Glutamatergic neuron (in vitro differentiated cells): Measurements from ENCODE around the gene DMC1. TPM values are rescaled to one million over a fixed set of nuclear protein-coding genes. Genes with fewer than 3 reads are reported as not detected.
A peak's percentile ranks its signal among the peaks of the same experiment; 100 is the strongest.

Experiments used
- DNase-seq: peaks from one replicate; pipeline ENCODE4 v3.0.0; 2022
- H3K27ac Mint-ChIP-seq: one replicate; pipeline ENCODE4 v1.8.0; 2020; ENCODE audit warnings: mild to moderate bottlenecking, mixed read lengths, inconsistent platforms; ENCODE audit not compliant: unreplicated experiment
- H3K27me3 Mint-ChIP-seq: one replicate; pipeline ENCODE4 v1.8.0; 2020; ENCODE audit warnings: mild to moderate bottlenecking, moderate library complexity, mixed read lengths, inconsistent platforms; ENCODE audit not compliant: unreplicated experiment
- H3K36me3 Mint-ChIP-seq: one replicate; pipeline ENCODE4 v1.8.0; 2020; ENCODE audit warnings: mild to moderate bottlenecking, mixed read lengths, inconsistent platforms; ENCODE audit not compliant: unreplicated experiment
- H3K4me1 Mint-ChIP-seq: one replicate; pipeline ENCODE4 v1.8.0; 2020; ENCODE audit warnings: mild to moderate bottlenecking, low read depth, mixed read lengths, inconsistent platforms; ENCODE audit not compliant: unreplicated experiment
- H3K4me3 Mint-ChIP-seq: one replicate; pipeline ENCODE4 v1.8.0; 2020; ENCODE audit warnings: mild to moderate bottlenecking, mixed read lengths, inconsistent platforms; ENCODE audit not compliant: unreplicated experiment
- H3K9me3 Mint-ChIP-seq: one replicate; pipeline ENCODE4 v1.8.0; 2020; ENCODE audit warnings: mild to moderate bottlenecking, moderate library complexity, mixed read lengths, inconsistent platforms; ENCODE audit not compliant: unreplicated experiment
- total RNA-seq: library from RNA; stranded (reverse); fragmentation: NEBNext Ultra II Directional; extraction: Animal tissue kit (Norgen Biotek cat#: 25700); gene quantifications from one replicate; pipeline ENCODE4 v1.2.1, GENCODE V29; 2021; ENCODE audit not compliant: unreplicated experiment
- TF ChIP-seq, protein P1 (sequence below): fragments of 200-600 bp; sonication (generic); IDR thresholded peaks from one replicate; pipeline ENCODE4 v1.5.0; 2021; ENCODE audit not compliant: partially characterized antibody, unreplicated experiment

DMC1 gene
- total RNA-seq, 1 donor from 2014 or later = 4.2 TPM

DNA sequence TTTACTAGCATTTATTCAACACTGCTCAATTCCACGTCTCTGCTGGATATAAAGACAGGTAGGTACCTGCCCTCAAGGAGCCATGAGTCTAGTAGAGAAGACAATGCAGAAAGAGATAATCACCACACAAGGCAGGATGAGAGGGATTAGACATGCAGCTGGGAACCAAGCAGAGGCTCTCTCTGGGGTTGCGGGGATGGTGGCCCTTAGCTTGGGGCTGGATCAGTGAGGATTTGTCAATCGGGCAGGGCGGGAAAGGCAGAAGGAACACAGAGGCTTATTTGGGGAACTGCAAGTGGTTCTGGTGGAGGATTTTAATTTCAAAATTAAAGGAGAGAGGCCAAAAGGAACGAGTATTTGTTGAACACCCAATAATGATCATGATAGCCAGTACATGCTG, 8.5 kb upstream of the DMC1 start:
- no peaks in the 10 kb centered on the region for H3K9me3 Mint-ChIP-seq
- peaks cover 3% of the 10 kb centered on the region for H3K36me3 Mint-ChIP-seq

DNA sequence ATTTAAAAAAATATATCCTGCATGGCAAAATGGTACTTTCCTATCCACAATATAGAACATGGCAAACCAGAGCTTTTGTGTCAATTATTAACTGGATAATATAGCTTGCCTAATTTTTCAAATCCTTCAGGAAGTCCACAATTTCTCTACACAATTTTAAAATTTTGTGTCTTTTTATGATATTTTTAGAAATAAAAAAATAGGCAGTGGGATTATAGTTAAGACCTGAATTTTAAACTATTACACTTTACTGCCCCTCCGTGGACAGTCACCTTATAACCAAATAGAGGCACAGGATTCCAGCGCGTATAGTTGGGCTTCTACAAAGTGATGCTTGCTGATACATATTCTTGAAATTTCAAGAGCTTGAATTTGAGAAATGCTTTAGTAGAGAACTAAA, 2.1 kb upstream of the DMC1 start:
- no peak for DNase-seq
- TF ChIP-seq, protein P1, sequence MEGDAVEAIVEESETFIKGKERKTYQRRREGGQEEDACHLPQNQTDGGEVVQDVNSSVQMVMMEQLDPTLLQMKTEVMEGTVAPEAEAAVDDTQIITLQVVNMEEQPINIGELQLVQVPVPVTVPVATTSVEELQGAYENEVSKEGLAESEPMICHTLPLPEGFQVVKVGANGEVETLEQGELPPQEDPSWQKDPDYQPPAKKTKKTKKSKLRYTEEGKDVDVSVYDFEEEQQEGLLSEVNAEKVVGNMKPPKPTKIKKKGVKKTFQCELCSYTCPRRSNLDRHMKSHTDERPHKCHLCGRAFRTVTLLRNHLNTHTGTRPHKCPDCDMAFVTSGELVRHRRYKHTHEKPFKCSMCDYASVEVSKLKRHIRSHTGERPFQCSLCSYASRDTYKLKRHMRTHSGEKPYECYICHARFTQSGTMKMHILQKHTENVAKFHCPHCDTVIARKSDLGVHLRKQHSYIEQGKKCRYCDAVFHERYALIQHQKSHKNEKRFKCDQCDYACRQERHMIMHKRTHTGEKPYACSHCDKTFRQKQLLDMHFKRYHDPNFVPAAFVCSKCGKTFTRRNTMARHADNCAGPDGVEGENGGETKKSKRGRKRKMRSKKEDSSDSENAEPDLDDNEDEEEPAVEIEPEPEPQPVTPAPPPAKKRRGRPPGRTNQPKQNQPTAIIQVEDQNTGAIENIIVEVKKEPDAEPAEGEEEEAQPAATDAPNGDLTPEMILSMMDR = peak; percentile 44
- no peaks in the 10 kb centered on the region for H3K27me3 Mint-ChIP-seq

More for the DNA sequence above, 8.5 kb upstream of the DMC1 start:
- TF ChIP-seq, protein P1 = no peak
- Mint-ChIP-seq H3K27me3 (no peaks in the 10 kb centered on the region), H3K4me1 (peaks cover 2% of the 10 kb centered on the region), H3K4me3 (no peak overlapping the region), H3K27ac (no peak overlapping the region)
- DNase-seq = no peak

GRCh38 chr22:38570779-38571364, 889 bp upstream of the DMC1 start:
- H3K27me3 Mint-ChIP-seq = no peaks in the 10 kb centered on the region
- peaks cover 9% of the 10 kb centered on the region for H3K4me1 Mint-ChIP-seq
- H3K27ac Mint-ChIP-seq = peak overlapping the region; percentile 18
- H3K4me3 Mint-ChIP-seq = peak overlapping the region; percentile 83
- peak; percentile 31 for DNase-seq
- no peaks in the 10 kb centered on the region for H3K36me3 Mint-ChIP-seq
- TF ChIP-seq, protein P1 = no peak
- H3K9me3 Mint-ChIP-seq = peaks cover 2% of the 10 kb centered on the region

More for the DNA sequence above, 2.1 kb upstream of the DMC1 start:
- peaks cover 2% of the 10 kb centered on the region for H3K9me3 Mint-ChIP-seq
- no peak overlapping the region for H3K4me3 Mint-ChIP-seq
- H3K4me1 Mint-ChIP-seq = peaks cover 9% of the 10 kb centered on the region
- H3K36me3 Mint-ChIP-seq = no peaks in the 10 kb centered on the region
- H3K27ac Mint-ChIP-seq = no peak overlapping the region

- no peaks in the 10 kb centered on the region for H3K36me3 Mint-ChIP-seq
- H3K27me3 Mint-ChIP-seq = no peaks in the 10 kb centered on the region
- peaks cover 2% of the 10 kb centered on the region for H3K9me3 Mint-ChIP-seq
- peak; percentile 22 for DNase-seq
- H3K27ac Mint-ChIP-seq = no peak overlapping the region
- peak overlapping the region; percentile 81 for H3K4me3 Mint-ChIP-seq
- TF ChIP-seq, protein P1 = no peak
- H3K4me1 Mint-ChIP-seq = peaks cover 9% of the 10 kb centered on the region
Measured at GRCh38 chr22:38569181-38569971, 607 bp downstream of the DMC1 start.
